DND-41 (cell line): Measurements from ENCODE around the gene ACOX3.

Experiments
- ATAC-seq: fragments of 200-7000 bp; cut with Tn5 transposase; 3 replicates; pipeline ENCODE4 v1.9.1; 2021; ENCODE audit warnings: low read depth; ENCODE audit not compliant: insufficient read depth
- DNase-seq: peaks from one replicate; pipeline ENCODE4 v3.0.0-alpha.2; 2020
- H2AFZ ChIP-seq: 2 replicates; pipeline ENCODE4 v1.6.0; 2012; ENCODE audit warnings: low read depth, low read length
- H3K27ac ChIP-seq: 2 replicates; pipeline ENCODE4 v1.5.1; 2012; ENCODE audit warnings: low read length, inconsistent platforms
- H3K27me3 ChIP-seq: fragments of 200-600 bp; sonication (generic); 2 replicates; pipeline ENCODE4 v1.6.0; 2012; ENCODE audit warnings: low read length, mild to moderate bottlenecking, inconsistent platforms; ENCODE audit not compliant: insufficient read depth, poor library complexity
- H3K36me3 ChIP-seq: 2 replicates; pipeline ENCODE4 v1.5.1; 2012; ENCODE audit warnings: low read length, inconsistent platforms; ENCODE audit not compliant: insufficient read depth
- H3K4me1 ChIP-seq: 2 replicates; pipeline ENCODE4 v1.5.1; 2012; ENCODE audit warnings: mild to moderate bottlenecking, low read length; ENCODE audit not compliant: insufficient read depth
- H3K4me2 ChIP-seq: 2 replicates; pipeline ENCODE4 v1.6.0; 2012; ENCODE audit warnings: mild to moderate bottlenecking, moderate library complexity, low read length, inconsistent platforms; ENCODE audit not compliant: insufficient read depth
- H3K4me3 ChIP-seq, 2 experiments: fragments of 200-600 bp in 1 of 2; shearing (Covaris generic) in 1 of 2; 2 replicates each; pipeline ENCODE4 v1.5.1; 2012 to 2016; ENCODE audit warnings: inconsistent platforms in 2 of 2, low read length in 2 of 2, mild to moderate bottlenecking in 2 of 2, low read depth in 1 of 2, moderate library complexity in 1 of 2
- H3K79me2 ChIP-seq: 2 replicates; pipeline ENCODE4 v1.6.0; 2012; ENCODE audit warnings: low read length, inconsistent platforms; ENCODE audit not compliant: insufficient read depth
- H3K9ac ChIP-seq: 2 replicates; pipeline ENCODE4 v1.6.0; 2012; ENCODE audit warnings: low read depth, mild to moderate bottlenecking, inconsistent platforms, low read length, moderate library complexity
- H3K9me3 ChIP-seq: 2 replicates; pipeline ENCODE4 v1.5.1; 2012; ENCODE audit warnings: low read length, moderate library complexity, mild to moderate bottlenecking, inconsistent platforms; ENCODE audit not compliant: insufficient read depth, severe bottlenecking
- H4K20me1 ChIP-seq: 2 replicates; pipeline ENCODE4 v1.6.0; 2012; ENCODE audit warnings: low read length; ENCODE audit not compliant: insufficient read depth
- EZH2 ChIP-seq: IDR thresholded peaks from 3 replicates; pipeline ENCODE4 v1.6.1; 2012; ENCODE audit warnings: borderline replicate concordance, low read depth, mild to moderate bottlenecking, moderate library complexity, low read length, inconsistent platforms; ENCODE audit not compliant: severe bottlenecking
- TF ChIP-seq, protein P1 (sequence below): IDR thresholded peaks from 2 replicates; pipeline ENCODE4 v1.5.1; 2012; ENCODE audit warnings: borderline replicate concordance, low read length, moderate library complexity, mild to moderate bottlenecking; ENCODE audit not compliant: poor library complexity, severe bottlenecking; ENCODE audit errors: extremely low read depth

The ACOX3 gene

DNA sequence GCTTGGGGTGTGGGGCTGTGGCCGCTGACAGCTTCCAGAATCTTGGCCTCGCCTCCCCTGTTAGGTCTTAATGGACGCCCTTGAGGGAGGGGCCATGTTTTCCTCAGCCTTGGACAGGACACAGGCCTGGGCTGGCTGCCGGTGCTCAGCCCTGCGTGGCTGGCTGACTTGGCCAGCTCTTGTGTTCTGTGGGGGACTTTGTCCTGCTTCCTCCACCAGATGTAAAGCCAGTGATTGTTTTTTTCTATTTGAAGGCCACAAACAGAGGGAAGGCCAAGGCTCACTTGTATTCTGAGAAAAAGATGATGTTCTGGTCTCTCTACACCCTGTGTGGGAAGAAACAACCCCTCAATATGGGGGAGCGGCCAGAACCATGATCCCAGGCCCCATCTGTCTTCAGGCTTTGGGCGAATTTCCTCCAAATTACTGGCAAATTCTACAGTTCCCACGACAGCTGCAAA lies 99.7 kb downstream of the ACOX3 start:
- TF ChIP-seq EZH2 = no peak
- TF ChIP-seq, protein P1, sequence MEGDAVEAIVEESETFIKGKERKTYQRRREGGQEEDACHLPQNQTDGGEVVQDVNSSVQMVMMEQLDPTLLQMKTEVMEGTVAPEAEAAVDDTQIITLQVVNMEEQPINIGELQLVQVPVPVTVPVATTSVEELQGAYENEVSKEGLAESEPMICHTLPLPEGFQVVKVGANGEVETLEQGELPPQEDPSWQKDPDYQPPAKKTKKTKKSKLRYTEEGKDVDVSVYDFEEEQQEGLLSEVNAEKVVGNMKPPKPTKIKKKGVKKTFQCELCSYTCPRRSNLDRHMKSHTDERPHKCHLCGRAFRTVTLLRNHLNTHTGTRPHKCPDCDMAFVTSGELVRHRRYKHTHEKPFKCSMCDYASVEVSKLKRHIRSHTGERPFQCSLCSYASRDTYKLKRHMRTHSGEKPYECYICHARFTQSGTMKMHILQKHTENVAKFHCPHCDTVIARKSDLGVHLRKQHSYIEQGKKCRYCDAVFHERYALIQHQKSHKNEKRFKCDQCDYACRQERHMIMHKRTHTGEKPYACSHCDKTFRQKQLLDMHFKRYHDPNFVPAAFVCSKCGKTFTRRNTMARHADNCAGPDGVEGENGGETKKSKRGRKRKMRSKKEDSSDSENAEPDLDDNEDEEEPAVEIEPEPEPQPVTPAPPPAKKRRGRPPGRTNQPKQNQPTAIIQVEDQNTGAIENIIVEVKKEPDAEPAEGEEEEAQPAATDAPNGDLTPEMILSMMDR = no peak
- no peak overlapping the region for H3K4me3 ChIP-seq
- H3K4me1 ChIP-seq = no peaks in the 10 kb centered on the region
- no peak overlapping the region for H3K9ac ChIP-seq
- H3K27ac ChIP-seq = no peak overlapping the region
- no peak overlapping the region for H3K4me2 ChIP-seq
- peaks cover 8% of the 10 kb centered on the region for H3K9me3 ChIP-seq
- no peaks in the 10 kb centered on the region for H3K36me3 ChIP-seq
- no peaks in the 10 kb centered on the region for H3K27me3 ChIP-seq
- ATAC-seq (no peak), DNase-seq (no peak)
- no peak overlapping the region for H2AFZ ChIP-seq
- H3K79me2 ChIP-seq = no peaks in the 10 kb centered on the region
- H4K20me1 ChIP-seq = no peaks in the 10 kb centered on the region

DNA sequence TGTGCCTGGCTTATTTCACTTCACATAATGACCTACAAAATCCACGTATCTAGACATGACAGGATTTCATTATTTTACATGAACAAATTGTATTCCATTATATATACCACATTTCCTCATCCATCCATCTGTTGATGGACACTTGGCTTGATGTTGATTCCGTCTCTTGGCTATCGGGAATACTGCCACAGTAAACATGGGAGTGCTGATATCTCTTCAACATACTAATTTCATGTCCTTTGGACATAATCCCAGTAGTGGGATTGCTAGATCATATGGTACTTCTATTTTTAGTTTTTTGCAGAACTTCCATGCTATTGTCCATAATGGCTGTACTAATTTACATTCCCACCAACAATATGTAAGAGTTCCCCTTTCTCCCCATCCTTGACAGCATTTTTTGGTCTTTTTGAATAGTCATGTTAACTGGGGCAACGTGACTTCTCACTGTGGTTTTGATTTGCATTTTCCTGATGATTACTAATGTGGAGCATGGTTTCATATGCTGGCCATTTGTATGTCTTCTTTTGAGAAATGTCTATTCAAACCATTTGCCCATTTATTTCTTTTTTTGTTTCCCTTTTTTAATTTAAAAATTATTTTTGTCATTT lies 102.1 kb downstream of the ACOX3 start:
- peaks cover 13% of the 10 kb centered on the region for H3K9me3 ChIP-seq
- ATAC-seq (no peak), DNase-seq (no peak)
- no peaks in the 10 kb centered on the region for H3K4me1 ChIP-seq
- H3K36me3 ChIP-seq = no peaks in the 10 kb centered on the region
- TF ChIP-seq EZH2 = no peak
- TF ChIP-seq, protein P1 = no peak
- no peaks in the 10 kb centered on the region for H3K79me2 ChIP-seq
- no peaks in the 10 kb centered on the region for H4K20me1 ChIP-seq
- no peak overlapping the region for H3K4me3 ChIP-seq
- H3K27ac ChIP-seq = no peak overlapping the region
- no peak overlapping the region for H2AFZ ChIP-seq
- no peaks in the 10 kb centered on the region for H3K27me3 ChIP-seq
- H3K9ac ChIP-seq = no peak overlapping the region
- H3K4me2 ChIP-seq = no peak overlapping the region

DNA sequence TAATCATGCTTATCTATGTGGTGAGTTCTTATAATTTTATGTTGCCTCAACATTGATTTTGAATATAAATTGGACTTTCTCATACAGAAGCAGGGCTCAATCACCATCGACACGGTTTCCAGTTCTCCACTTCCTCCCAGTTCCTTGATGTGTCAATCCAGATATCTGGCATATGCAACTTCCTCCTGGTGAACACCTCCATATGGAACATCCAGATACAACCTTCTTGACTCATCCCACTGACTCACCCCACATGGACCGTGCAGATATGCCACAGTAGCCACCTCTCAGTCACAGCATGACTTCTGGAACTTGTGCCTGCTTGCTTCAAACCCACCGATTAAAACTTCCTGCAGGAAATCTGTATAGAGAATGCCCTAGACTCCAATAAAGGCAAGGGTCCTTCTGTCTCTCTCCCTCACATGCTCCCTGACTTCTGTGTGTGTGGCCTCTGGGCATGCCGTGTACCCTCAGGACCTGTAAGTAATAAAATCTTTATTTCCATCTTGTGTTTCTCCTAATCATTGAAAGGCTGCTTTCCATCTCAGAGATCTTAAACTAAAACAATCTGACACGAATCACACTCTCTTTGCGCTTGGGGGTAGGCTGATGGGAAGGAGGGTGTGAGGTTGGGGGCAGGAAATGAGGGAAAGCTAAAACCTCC lies 104.0 kb downstream of the ACOX3 start:
- TF ChIP-seq EZH2 = no peak
- TF ChIP-seq, protein P1 = no peak
- Histone ChIP-seq H3K4me3 (no peak overlapping the region), H3K36me3 (no peaks in the 10 kb centered on the region), H3K27me3 (no peaks in the 10 kb centered on the region), H3K9ac (no peak overlapping the region), H3K4me1 (no peaks in the 10 kb centered on the region), H3K79me2 (no peaks in the 10 kb centered on the region), H2AFZ (no peak overlapping the region), H4K20me1 (no peaks in the 10 kb centered on the region), H3K4me2 (no peak overlapping the region), H3K27ac (no peak overlapping the region), H3K9me3 (peaks cover 13% of the 10 kb centered on the region)
- no peak for ATAC-seq
- DNase-seq = no peak
